PC-9 (cell line): Measurements from ENCODE around the gene ABLIM2.

Source experiments
- CTCF ChIP-seq: fragments of 200-600 bp; sonication (generic); conservative IDR thresholded peaks from 2 replicates; pipeline ENCODE4 v1.6.1; 2017; ENCODE audit warnings: mixed run types, antibody characterized with exemption, mild to moderate bottlenecking, moderate library complexity
- EZH2 ChIP-seq: fragments of 200-600 bp; sonication (generic); IDR thresholded peaks from 2 replicates; pipeline ENCODE4 v1.8.0; 2017; ENCODE audit warnings: antibody characterized with exemption, low read depth

- TF ChIP-seq CTCF, result no peak
- no peak for TF ChIP-seq EZH2
These were observed 114.4 kb downstream of the ABLIM2 start for GRCh38 chr4:8044244-8044643.
